PC-9 (cell line): Measurements from ENCODE around the gene FSIP1.

Experiments used
- CTCF ChIP-seq: fragments of 200-600 bp; sonication (generic); conservative IDR thresholded peaks from 2 replicates; pipeline ENCODE4 v1.6.1; 2017; ENCODE audit warnings: mixed run types, antibody characterized with exemption, mild to moderate bottlenecking, moderate library complexity
- EZH2 ChIP-seq: fragments of 200-600 bp; sonication (generic); IDR thresholded peaks from 2 replicates; pipeline ENCODE4 v1.8.0; 2017; ENCODE audit warnings: antibody characterized with exemption, low read depth

- TF ChIP-seq CTCF (no peak), EZH2 (no peak)
Measured at GRCh38 chr15:39552556-39552955, 230.1 kb downstream of the FSIP1 start.
